Measurements from ENCODE around the gene APBA2.

Gene APBA2

GRCh38 chr15:28986108-28986507 lies 100.3 kb downstream of the APBA2 start:
- DNase-seq, result no peak

DNA sequence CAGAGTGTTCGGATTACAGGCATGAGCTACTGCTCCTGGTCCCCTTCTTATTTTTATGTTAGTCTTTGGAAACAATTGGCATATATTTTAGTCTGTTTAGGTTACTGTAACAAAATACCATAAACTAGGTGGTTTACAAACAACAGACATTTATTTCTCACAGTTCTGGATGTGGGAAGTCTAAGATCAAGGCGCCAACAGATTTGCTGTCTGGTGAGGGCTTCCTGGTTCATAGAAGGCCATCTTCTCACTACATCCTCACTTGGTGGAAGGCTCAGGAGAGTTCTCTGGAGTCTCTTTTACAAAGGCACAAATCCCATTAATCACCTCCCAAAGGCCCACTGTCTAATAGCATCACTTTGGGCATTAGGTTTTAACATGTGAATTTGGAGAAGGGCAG lies 101.0 kb downstream of the APBA2 start:
- no peak for DNase-seq

DNA sequence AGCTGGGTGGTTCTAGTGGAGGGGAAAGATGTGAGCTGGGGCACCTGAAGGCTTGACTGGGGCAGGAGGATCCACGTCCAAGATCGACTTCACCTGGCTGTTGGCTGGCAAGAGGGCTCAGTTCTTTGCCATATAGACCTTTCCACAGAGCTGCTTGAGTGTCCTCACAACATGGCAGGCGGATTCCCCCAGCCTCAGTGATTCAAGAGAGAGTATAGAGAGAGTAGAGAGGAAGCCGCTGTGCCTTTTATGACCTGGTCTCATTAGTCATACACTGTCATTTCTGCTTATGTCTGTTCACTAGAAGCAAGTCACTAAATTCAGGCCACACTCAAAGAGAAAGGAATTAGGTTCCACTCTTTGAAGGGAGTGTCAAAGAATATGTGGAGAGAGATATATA lies 101.6 kb downstream of the APBA2 start:
- DNase-seq, result no peak

DNA sequence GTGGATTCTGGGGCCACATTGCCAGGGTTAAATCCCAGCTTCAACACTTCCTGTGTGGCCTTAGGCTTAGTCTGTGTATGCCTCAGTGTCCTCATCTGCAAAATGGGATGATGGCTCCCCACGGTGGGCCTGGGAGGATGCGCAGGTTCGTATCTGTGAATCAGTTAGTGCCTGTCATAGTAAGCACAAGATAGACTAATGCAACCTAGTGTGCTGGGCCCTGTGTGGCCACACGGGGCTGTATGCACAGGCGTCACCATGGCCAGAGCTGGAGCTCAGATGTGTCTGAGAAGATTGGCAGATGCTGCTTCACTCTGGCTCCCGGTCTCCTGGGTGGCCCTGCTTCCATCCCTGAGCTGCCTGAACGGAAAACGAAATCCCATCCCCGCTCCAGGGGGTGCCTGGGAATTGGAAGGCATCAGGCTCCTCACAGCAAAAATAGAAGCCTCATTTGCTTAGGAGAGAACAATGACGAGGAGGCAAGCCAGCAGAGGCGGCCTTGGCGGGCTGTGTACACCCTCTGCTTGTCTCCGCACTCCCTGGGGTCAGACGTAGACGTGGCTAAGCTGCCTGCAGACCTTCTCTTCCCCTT lies 103.6 kb downstream of the APBA2 start:
- DNase-seq, result no peak

GRCh38 chr15:28989896-28990295 lies 104.1 kb downstream of the APBA2 start:
- DNase-seq, result no peak

DNA sequence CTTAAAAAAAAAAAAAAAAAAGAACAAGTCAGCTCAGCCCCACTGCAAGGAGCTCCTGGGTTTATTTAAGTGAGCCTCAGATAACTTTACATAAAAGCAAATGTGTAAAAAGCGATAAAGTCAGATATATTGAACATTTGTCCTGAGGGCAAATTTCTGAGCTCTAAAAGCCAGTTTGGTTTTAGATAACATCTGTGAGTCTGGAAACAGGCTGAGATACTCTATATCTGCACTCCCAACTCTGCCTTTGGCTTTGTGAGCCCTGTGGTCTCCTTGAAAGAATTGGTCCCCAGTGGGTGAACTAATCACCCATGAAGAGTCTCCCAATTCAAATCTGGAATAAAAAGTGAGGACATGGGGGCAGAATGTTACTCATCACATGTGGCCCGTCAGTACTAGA lies 104.6 kb downstream of the APBA2 start:
- DNase-seq, result no peak

- no peak for DNase-seq
Measured at GRCh38 chr15:28991236-28992171, 105.7 kb downstream of the APBA2 start.

GRCh38 chr15:28992336-28992864 lies 106.6 kb downstream of the APBA2 start:
- no peak for DNase-seq

GRCh38 chr15:28993051-28993719 lies 107.4 kb downstream of the APBA2 start:
- no peak for DNase-seq

DNA sequence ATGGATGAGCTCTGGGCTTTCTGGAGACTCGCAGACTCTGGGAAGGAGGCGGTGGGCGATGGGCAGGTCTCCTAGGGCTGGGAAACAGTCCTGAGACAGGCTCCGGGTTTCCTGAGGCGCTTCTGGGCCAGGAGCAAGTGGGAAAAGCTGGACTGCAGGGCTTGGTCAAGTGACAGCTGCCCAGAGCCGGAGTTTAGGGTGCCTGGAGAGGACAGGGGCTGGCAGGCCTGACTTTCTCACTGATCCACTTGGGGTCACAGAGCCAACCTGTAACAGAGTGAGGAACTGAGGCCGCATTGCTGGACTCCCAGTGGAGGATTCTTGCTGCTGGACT lies 107.9 kb downstream of the APBA2 start:
- no peak for DNase-seq

- DNase-seq, result no peak
Measured at GRCh38 chr15:28994142-28994830, 108.5 kb downstream of the APBA2 start.

DNA sequence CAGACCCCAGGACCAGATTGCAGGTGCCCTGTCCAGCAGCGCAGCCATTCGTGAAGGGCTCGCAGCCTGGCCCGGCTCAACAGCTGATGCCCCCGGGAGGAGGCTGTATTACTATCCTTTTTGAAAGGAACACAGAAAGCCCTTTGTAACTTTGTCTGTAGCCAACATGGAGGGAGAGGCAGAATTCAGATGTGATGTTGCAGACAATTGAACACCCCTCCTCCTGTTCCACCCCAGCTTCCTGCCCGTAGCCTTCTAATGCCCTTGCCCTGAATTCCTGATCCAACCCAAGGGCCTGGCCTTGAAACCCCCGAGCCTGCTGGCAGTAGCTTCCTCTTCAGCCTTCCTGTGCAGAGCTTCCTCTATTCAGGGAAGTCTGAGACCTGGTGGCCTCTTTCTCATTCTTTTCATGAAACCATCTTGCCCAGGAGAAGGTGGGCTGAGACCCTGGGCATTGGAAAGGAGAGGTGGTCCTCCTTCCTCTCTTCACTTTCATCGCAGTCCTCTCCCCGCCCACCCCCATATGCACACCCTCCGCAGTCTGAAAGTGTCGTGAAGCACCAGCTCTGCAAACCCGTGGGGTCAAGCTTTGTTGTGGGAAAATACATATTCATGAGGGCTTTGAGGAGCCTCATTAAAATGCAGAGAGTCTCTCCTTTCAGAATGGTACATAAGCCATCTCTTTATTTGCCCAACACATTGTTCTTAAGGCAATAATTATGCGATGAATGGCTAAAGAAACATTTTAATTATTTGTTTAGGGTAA lies 109.2 kb downstream of the APBA2 start:
- DNase-seq, result no peak

DNA sequence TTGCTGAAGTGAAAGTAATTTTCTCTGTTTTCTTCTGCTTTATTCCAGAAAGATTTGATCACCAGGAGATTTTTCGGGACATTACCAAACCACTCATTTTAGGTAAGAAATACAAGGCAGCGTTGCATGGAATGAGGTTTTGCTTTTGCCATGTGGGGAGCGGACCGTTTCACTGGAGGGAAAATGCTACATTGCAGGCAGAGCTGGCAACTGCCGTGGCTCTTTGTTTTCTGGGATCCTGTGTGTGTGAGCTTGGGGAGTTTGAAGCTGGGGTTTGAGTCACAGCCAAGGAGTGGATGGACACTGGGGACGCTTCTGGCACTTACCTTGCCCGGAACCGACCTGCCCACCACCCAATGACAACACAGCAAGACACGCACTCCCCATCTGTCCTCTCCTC lies 109.9 kb downstream of the APBA2 start:
- no peak for DNase-seq

DNA sequence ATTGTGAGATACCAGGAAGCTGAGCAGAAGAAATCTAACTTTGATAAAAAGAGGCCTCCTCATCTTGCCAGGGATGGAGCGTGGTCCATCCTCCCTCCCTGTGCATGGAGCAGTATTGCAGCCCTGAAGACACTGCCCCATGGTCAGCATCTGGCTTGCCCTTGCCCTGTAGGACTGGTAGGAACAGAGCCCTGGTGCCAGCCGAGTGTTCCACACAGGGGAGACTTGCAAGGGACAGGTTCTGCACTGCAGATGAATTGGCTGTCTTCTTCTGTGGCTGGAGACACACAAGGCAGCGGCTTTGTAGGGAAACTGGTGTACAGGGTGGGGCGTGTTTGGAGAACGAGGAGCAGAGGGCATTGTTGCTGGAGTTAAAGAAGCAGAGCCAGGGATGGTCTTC lies 110.5 kb downstream of the APBA2 start:
- DNase-seq, result no peak

DNA sequence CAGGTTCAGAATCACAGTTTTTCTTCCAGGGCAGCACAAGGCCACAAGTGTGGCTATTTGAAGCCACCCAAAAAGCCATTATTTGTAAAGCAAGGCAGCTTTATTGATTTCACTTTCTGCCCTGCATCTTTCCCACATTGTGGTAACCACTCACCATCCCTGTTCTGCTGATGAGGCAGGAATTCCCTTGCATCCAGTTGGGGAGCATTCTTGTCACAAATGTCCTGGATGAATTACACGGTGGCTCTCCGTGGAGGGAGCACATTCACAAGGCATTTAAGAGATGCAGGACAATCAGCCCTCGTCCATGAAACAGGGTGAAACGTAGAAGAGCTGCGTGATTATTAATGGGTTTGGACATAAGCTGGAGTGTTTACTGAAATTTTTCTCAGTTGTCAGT lies 111.2 kb downstream of the APBA2 start:
- DNase-seq, result no peak

DNA sequence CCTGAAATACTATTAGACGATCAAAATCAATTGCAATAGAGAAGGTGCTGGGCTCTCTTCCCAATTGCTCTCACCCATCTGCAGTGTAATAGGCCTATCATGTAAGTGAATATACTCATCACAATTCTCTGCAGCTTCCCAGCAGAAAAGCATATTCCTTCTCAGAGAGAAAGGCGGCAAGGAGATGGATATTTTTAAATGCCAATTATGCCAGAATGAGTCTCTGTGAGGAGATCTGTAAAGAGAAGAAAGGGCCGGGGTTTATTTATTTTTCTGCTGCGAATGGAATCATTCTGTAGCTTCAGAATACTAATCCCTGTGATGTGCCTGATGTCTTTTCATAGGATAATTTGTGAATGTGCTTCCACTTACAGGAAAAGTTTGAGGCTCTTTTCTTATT lies 112.0 kb downstream of the APBA2 start:
- no peak for DNase-seq

DNA sequence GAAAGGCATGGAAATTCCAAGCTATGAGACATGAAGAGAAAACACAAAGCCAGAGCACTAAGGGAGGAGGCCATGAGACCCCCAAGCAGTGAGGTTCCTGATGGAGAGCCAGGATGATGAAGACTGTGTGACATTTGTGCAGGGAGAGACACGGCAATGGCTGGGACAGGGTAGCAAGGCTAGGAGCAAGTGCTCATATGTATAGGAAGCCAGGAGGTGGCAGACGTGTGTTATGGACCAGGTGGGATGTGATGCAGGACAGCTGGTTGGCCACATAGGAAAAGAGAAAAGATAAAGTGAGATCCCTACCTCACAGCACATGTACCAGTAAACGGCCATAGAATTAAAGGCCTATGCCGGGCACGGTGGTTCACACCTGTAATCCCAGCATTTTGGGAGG lies 112.7 kb downstream of the APBA2 start:
- no peak for DNase-seq

DNA sequence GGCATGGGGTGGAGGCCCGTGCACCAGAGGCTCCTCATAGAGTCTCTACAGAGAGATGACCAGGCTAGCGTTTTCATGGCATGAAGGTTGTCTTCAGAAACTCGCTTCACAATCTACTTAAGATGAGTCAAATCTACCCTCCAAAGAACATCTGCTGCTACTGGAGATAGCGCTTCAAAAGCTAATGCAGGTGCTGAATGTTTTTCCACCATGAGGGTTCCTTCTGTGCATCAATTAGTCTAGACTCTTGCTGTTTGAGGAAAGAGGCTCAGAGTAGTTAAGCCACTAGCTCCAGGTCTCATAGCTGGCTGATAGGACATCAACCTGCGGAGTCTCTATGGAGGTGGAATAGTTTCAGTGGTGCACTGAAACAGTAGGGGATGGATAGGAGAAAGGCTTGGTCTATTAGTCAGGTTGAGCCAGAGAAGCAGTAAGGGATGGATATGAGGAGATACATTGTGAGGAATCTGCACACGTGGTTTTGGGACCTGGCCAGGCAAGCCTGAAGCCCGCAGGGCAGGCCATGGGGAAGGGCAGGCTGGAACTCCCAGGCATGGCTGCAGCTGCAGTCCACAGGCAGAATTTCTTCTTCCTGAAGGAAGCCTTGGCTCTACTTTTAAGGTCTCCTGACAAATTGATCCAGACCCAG lies 117.5 kb downstream of the APBA2 start:
- no peak for DNase-seq

DNA sequence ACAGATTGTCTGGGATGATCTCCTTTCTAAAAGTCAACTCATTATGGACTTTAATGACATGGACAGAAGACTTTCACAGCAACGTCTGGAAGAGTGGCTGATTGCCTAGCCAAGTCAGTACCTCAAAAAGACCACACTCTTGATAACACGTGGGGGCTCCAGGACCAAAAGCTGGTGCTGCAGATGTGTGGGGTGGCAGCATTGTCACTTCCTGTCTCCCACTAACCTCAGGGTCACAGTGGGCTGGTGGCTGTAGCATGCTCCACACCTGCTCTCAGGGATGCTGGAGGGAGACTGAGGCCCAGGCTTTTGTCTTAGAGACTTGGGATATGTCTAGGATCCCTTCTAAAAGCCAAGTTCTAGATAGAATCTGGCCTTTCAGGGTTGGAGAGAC lies 118.1 kb downstream of the APBA2 start:
- DNase-seq, result no peak

- DNase-seq, result no peak
Measured at GRCh38 chr15:29005931-29006330, 120.2 kb downstream of the APBA2 start.

DNA sequence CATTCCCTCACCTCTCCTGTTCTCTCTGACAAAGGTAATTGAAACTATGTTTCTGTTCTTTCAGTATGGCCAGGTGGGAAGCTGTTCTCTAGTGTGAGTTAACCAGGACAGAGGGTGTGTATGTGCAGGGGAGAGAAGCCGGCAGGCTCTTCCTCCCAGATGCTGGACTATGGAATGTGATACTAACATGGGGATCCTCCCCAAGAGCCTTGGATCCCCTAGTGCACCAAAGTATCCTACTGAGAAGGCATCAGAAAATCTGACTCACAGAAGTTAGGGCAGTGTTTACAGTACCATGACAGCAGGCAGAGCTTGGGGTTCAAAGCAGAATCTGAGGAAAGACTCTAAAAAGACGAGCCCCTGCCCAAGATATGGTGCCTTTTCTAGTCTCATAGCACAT lies 123.1 kb downstream of the APBA2 start:
- no peak for DNase-seq

DNA sequence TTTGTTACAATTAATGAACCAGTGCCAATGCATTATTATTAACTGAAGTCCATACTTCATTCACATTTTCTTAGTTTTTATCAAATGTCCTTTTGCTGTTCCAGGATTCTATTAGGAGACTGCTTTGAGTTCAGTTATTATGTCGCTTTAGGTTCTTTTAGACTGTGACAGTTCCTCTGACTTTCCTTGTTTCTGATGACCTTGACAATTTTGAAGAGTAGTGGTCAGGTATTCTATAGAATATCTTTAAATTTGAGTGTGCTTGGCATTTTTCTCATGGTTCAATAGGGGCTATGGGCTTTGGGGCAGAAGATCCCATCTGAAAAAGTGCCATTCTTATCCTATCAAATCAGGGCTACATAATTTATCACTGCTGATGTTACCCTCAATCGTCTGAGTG lies 126.3 kb downstream of the APBA2 start:
- no peak for DNase-seq

All from effector CD8-positive, alpha-beta T cell (primary cell).